Ascending aorta (tissue), 2 donors: ENCODE measurements around the gene URI1. TPM values are rescaled to one million over a fixed set of nuclear protein-coding genes. Genes with fewer than 3 reads are reported as not detected.

ENCODE experiments used
- DNase-seq, 2 donors: peaks; one replicate each; pipeline ENCODE4 v3.0.0-alpha.2; 2019; ENCODE audit warnings: low spot score in 2 of 2
- H3K27ac ChIP-seq, 2 donors: fragments of 200-600 bp; sonication (generic); one replicate each; pipeline ENCODE4 v1.5.1; 2016 to 2017; ENCODE audit warnings: mild to moderate bottlenecking in 1 of 2
- H3K27me3 ChIP-seq: fragments of 200-600 bp; sonication (generic); one replicate; pipeline ENCODE4 v1.5.1; 2017
- H3K36me3 ChIP-seq, 2 donors: fragments of 200-600 bp; sonication (generic); one replicate each; pipeline ENCODE4 v1.5.1; 2016
- H3K4me1 ChIP-seq, 2 donors: fragments of 200-600 bp; sonication (generic); one replicate each; pipeline ENCODE4 v1.5.1; 2016 to 2017; ENCODE audit warnings: mild to moderate bottlenecking in 1 of 2
- H3K4me3 ChIP-seq, 2 donors: fragments of 200-600 bp; sonication (generic); one replicate each; pipeline ENCODE4 v1.5.1; 2016 to 2017; ENCODE audit warnings: mild to moderate bottlenecking in 1 of 2
- H3K9me3 ChIP-seq, 2 donors: fragments of 200-600 bp; sonication (generic); one replicate each; pipeline ENCODE4 v1.5.1; 2016
- intact Hi-C: fragments of 100-400 bp; cut with DNase I; formaldehyde crosslinking; loops from one replicate; pipeline ENCODE4 v1.15.1; 2023
- total RNA-seq: library from RNA; depleted of rRNA; stranded (reverse); fragments of >200 nt; gene quantifications from one replicate; pipeline ENCODE4 v1.1.0, GENCODE V29; 2016
- TF ChIP-seq, protein P1 (sequence below), 3 experiments: fragments of 200-600 bp in 2 of 3; fragments of 450-650 bp in 1 of 3; sonication (generic) in 2 of 3; IDR thresholded peaks; one replicate each; pipeline ENCODE4 v1.5.1; 2016 to 2019; ENCODE audit warnings: antibody characterized with exemption in 3 of 3, mild to moderate bottlenecking in 1 of 3, moderate library complexity in 1 of 3

Gene URI1
- total RNA-seq, 1 donor from 2014 or later: 23.8 TPM

- Histone ChIP-seq H3K27ac (no peak overlapping the region), H3K9me3 (no peaks in the 10 kb centered on the region), H3K36me3 (no peaks in the 10 kb centered on the region), H3K27me3 (no peaks in the 10 kb centered on the region), H3K4me1 (no peaks in the 10 kb centered on the region), H3K4me3 (no peak overlapping the region)
- intact Hi-C loops: no loop called here
- TF ChIP-seq, protein P1, sequence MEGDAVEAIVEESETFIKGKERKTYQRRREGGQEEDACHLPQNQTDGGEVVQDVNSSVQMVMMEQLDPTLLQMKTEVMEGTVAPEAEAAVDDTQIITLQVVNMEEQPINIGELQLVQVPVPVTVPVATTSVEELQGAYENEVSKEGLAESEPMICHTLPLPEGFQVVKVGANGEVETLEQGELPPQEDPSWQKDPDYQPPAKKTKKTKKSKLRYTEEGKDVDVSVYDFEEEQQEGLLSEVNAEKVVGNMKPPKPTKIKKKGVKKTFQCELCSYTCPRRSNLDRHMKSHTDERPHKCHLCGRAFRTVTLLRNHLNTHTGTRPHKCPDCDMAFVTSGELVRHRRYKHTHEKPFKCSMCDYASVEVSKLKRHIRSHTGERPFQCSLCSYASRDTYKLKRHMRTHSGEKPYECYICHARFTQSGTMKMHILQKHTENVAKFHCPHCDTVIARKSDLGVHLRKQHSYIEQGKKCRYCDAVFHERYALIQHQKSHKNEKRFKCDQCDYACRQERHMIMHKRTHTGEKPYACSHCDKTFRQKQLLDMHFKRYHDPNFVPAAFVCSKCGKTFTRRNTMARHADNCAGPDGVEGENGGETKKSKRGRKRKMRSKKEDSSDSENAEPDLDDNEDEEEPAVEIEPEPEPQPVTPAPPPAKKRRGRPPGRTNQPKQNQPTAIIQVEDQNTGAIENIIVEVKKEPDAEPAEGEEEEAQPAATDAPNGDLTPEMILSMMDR (IDR thresholded peaks at IDR 0.05): no peak
- DNase-seq: peak in 1 of 2 donors; percentile 56
Observed at GRCh38 chr19:30064771-30065494, 122.9 kb downstream of the URI1 start.

DNA sequence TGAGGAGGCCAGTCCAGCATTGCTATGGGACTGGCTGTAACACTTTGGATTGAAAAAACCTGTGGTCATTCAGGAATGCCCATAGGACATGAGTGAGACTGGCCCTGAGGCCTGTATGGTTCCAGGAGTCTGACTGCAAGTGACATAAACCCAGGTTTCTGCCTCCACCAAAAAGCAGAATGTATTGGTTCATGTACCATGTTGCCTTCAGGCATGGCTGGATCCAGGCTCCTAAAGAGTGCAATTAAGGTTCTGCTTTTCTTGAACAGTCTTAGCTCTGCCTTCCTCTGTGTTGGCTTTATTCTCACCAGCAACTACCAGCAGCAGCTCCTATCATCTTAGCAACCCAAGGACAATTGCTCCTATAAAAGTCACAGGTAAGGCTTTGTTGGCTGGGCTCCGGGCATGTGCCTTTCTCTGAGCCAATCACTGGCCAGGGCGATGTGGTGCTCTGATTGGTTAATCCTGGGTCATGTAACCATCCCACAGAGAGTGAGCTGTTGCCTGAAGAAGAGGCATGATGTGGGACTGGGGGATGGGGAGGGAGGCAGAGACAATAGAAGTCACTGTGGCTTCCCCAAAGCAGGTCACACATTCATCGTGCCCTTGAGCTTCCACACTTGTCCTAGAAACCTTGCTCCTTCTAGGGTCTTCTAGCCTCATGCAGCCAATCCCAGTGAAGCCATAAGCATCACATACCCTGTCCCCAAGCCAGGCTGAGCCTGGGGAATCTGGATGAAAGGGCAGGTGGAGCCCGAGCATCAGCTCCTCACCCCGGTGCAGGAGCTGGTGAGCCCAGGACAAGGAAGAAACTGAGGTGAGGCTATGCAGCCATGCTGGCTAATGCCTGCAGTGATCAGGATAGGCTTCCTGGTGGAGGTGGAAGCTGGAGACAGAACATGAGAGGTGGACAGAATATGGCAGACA lies 123.9 kb downstream of the URI1 start:
- Histone ChIP-seq H3K27me3 (no peaks in the 10 kb centered on the region), H3K4me3 (no peak overlapping the region), H3K36me3 (no peaks in the 10 kb centered on the region), H3K9me3 (no peaks in the 10 kb centered on the region), H3K4me1 (no peaks in the 10 kb centered on the region), H3K27ac (no peak overlapping the region)
- peak in 1 of 2 donors; percentile 27 for DNase-seq
- intact Hi-C loops: no loop called here
- TF ChIP-seq, protein P1 (IDR thresholded peaks at IDR 0.05): no peak

Other genes with a start within 250 kb of the URI1 start
- 37.8 TPM for gene C19orf12, start 227.0 kb upstream of the URI1 start, total RNA-seq
- not detected for gene CCNE1, start 130.2 kb upstream of the URI1 start, total RNA-seq